GM21390 (cell line): ENCODE data around the gene PRKRA.
"Not testable (repeated sequence)": the region's sequence is repeated elsewhere in the genome, so short reads cannot be mapped to it uniquely, and the experiment has no call there.

Experiments used
- ATAC-seq: cut with Tn5 transposase; IDR thresholded peaks from one replicate; pipeline ENCODE4 v1.9.1; 2021; ENCODE audit not compliant: unreplicated experiment

PRKRA gene

GRCh38 chr2:178415979-178416378 is 35.0 kb downstream of the PRKRA start:
- ATAC-seq, result no peak

- ATAC-seq, result peak; percentile 78
These were observed 36.4 kb downstream of the PRKRA start for GRCh38 chr2:178414266-178415247.

- peak; percentile 74 for ATAC-seq
These were observed 37.3 kb downstream of the PRKRA start for GRCh38 chr2:178413472-178414265.

- ATAC-seq, result not testable (repeated sequence)
These were observed 38.5 kb downstream of the PRKRA start for GRCh38 chr2:178412453-178412852.

- ATAC-seq, result no peak
These were observed 38.9 kb downstream of the PRKRA start for GRCh38 chr2:178412047-178412446.

- ATAC-seq, result no peak
These were observed 41.7 kb downstream of the PRKRA start for GRCh38 chr2:178409261-178409660.

GRCh38 chr2:178404368-178404767 is 46.6 kb downstream of the PRKRA start:
- ATAC-seq, result peak; percentile 99

GRCh38 chr2:178403671-178404306 is 47.2 kb downstream of the PRKRA start:
- peak; percentile 47 for ATAC-seq

- no peak for ATAC-seq
These were observed 49.0 kb downstream of the PRKRA start for GRCh38 chr2:178401994-178402437.

- ATAC-seq, result peak; percentile 96
These were observed 53.9 kb downstream of the PRKRA start for GRCh38 chr2:178397002-178397605.

GRCh38 chr2:178395941-178396570 is 54.9 kb downstream of the PRKRA start:
- ATAC-seq, result no peak

- no peak for ATAC-seq
These were observed 55.7 kb downstream of the PRKRA start for GRCh38 chr2:178395295-178395694.

GRCh38 chr2:178394859-178395258 is 56.1 kb downstream of the PRKRA start:
- no peak for ATAC-seq

- ATAC-seq, result no peak
These were observed 58.8 kb downstream of the PRKRA start for GRCh38 chr2:178392215-178392614.

- ATAC-seq, result no peak
These were observed 59.3 kb downstream of the PRKRA start for GRCh38 chr2:178391701-178392100.

- no peak for ATAC-seq
These were observed 62.7 kb downstream of the PRKRA start for GRCh38 chr2:178388287-178388686.

- no peak for ATAC-seq
These were observed 63.9 kb downstream of the PRKRA start for GRCh38 chr2:178386986-178387597.

GRCh38 chr2:178385595-178386148 is 65.3 kb downstream of the PRKRA start:
- ATAC-seq, result no peak

- ATAC-seq, result no peak
These were observed 67.3 kb downstream of the PRKRA start for GRCh38 chr2:178383718-178384117.
